GM19467 (cell line): ENCODE data around the gene PDSS2.
"Not testable (repeated sequence)": the region's sequence is repeated elsewhere in the genome, so short reads cannot be mapped to it uniquely, and the experiment has no call there.

ENCODE experiments used
- ATAC-seq: cut with Tn5 transposase; IDR thresholded peaks from one replicate; pipeline ENCODE4 v1.9.1; 2021; ENCODE audit warnings: mild to moderate bottlenecking, moderate library complexity; ENCODE audit not compliant: unreplicated experiment

The PDSS2 gene

DNA sequence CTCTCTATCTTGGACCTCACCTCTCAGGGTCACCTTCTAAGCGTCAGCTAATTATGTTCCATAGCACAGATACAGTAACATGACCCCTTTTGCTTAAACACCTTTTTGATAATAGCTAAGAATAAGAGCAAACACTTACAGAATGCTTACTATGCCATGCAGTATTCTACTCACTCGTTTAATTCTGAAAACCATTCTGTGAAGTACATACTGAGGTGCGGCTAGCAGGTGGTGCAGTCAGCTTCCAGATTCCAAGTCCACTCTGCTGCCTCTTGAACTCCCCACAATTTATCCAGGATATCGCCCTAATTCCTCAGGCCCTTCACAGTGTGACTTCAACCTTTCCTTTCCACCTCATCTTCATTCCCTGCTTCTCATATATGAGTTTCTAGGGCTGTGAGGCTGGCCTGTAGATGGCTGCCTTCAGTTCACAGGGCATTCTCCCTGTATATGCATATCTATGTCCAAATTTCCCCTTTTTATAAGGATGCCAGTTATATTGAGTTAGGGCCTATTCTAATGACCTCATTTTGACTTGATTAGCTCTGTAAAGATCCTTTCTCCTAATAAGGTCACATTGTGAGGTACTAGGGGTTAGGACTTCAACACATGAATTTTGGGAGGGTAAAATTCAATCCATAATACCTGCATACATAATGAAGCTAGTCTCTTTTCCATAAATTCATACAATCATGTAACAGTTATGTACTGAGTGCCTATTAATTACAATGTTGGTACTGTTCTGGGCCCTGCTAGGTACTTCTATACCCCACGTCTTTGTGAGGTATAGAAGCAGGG is 130.1 kb downstream of the PDSS2 start:
- ATAC-seq = no peak

DNA sequence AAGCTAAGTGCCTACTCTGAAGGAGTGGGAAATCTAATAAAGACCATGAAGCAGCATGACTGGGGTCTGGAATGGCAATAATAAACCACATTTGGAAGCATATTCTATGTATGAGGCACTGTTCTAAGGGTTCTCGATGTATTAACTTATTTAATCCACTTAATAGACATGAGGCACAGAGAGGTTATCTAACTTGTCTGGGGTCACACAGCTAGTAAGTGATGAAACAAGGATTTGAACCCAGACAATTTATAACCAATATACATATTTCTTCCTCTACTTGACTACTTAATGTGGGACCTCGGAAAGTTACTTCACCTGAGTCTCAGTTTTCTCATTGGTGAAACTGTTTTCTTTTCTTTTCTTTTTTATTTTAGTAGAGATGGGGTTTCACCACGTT is 131.3 kb downstream of the PDSS2 start:
- ATAC-seq = no peak

DNA sequence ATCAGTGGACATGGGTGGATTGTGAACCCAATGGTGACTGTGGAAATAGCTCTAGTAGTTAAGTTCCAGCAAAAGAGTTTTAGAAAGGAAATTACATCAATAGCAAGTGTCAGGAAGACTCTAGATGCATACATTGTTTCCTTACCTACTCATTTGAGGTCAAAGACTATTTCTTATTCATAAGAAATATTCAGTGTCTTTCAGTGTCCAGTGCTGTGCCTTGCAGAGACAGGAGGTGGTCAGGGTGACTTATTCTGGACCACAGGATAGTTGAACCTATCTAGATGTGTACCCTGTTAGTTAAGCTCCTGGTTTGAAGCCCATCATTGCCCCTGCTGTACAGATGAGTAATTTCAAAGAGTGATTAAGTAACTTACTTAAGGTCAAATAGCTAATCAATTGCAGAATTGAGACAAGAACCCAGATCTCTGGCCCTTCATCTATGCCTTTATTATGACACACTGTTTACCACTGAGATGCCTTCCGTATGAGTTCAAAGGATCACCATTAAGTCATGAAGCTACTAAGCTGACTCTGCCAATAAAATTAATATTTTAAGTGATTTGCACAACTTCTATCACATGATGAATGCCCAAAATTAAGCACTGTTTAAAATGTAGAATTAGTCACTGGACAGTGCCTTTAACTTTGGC is 136.1 kb downstream of the PDSS2 start:
- no peak for ATAC-seq

DNA sequence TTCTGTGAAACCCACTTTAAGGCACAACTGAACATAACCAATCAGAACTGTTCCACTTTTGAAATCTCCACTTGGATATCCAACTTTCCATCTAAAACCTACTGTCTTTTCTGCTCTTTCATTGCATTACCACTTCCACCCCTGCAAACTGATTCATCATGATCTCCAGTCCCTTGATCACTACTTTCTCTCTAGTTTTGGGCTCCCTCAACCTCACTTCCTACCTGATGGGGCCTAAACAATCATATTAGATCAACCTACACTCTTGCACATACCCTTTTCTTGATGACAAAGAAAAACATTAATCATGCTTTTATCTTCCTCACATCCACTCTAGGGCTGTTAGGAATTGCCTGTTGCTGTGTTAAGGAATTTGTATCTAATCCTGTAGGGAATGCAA is 137.6 kb downstream of the PDSS2 start:
- no peak for ATAC-seq

DNA sequence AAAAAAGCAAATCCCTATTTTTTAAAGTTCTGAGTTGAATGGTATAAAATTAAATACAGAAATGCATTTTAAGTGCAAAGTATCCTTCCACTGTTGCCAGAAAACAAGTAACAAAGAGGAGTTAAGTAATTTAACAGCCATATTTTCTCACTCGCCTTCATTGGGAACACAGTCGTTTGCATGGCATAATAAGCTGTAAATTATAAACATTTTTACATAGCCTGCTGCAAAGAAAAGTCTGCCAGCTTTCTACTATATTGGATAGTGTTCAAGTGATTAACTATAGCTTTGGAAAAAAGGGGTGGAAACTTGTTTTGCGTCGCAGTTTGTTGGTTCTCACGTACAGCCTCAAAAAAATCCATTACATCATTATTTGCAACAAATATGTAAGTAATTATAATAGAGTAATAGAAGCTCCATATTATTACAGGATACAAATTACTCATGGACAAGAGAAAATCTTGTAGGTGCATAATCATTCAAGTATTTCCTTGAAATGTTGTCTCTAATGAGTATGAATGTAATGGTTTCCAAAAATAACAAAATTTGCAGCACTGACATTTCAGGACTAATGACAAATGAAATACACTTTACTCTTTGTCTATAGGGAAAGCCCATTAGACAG is 139.3 kb downstream of the PDSS2 start:
- no peak for ATAC-seq

DNA sequence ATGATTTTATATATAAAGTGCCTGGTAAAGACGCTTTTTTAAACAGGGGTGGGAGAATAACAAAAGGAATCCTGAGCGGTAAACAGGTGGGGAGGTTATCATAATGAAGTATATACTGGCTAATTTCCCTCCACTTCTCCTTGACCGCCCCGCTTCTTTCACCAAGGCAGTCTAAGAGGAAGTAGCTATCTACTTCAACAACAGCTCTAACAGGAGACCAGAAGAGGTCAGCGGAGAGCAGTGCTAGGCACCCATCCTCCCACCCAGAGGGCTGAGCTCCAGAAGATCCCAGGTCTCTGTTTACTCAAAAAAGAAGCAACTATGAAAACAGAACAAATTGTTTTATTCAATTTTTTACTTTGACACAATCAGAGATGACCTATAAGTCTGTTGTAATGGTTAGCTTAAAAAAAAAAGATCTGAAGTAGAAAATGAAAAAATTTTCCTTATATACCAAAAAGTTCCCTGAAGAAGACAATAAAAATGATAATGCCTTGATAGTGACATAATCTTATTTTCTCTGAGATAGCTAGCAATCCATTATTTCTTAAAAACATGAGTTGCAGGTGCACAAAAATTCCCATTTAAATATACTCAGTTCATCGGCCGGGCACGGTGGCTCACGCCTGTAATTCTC is 141.1 kb downstream of the PDSS2 start:
- peak; percentile 86 for ATAC-seq

DNA sequence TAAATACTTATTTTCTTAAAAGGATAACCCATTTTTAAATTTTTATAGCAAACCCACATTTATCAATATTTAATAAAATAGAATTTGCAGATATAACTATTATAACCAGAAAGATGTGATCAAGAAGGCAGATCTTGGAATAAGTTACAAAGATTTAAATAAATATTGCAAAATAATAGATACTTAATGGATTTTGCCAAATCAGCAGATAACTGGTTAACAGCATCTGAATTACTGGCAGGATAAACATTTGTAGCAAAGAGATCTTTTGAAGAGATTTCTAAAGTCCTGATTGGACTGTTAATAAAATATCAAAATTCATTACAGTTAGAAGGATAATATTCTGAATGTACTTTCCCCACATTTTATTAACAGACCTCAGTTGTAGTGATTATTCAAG is 144.2 kb downstream of the PDSS2 start:
- ATAC-seq = no peak

DNA sequence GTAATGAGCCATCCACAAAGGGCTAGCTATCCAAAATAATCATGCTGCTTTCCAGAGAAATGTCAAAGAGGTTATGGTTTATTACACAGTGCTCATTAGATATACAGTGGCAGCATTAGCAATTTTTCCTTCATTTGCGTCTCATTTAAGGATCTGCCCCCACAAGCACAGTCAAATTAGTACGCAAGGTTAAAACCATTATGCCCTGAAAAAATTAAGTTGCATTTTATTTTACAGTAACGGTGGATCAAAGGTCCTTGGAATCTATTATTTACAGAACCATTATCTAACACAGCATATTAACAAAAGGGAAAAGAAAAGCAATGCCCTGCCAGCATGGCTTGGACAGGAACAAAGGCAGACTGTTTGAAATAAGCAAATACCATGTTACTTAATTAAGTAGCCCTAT is 144.8 kb downstream of the PDSS2 start:
- no peak for ATAC-seq

DNA sequence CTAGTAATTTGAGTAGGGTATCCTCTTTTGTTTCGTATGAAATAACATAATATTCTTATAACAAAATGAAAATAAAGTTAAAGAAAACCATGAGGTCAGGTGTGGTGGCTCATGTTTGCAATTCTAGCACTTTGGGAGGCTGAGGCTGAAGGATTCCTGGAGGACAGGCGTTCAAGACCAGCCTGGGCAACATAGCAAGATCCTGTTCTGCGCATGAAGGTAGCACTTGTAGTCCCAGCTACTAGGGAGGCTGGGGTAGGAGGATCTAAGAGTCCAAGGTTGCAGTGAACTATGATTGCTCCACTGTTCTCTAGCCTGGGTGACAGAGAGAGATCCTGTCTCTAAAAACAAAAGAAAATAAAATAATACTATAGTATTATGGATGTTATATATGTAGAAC is 145.6 kb downstream of the PDSS2 start:
- ATAC-seq = no peak

DNA sequence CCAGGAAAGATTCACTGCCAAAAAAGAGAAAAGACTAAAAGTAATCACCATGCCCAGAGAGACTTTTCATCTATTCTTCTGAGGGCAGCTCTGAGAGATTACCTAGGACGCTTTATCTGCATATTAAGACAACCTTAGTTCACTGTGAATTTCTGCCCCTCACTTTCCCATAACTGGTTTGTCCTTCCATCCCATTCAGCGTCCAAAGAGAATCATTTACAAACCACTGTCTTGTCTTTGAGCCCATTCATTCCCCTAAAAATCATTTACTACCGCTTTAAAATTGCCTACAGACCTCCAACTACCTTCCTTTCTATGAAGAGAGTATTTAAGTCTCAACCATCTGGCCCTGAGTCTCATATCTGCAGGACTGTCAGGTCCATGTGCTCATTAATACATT is 149.0 kb downstream of the PDSS2 start:
- ATAC-seq = no peak

DNA sequence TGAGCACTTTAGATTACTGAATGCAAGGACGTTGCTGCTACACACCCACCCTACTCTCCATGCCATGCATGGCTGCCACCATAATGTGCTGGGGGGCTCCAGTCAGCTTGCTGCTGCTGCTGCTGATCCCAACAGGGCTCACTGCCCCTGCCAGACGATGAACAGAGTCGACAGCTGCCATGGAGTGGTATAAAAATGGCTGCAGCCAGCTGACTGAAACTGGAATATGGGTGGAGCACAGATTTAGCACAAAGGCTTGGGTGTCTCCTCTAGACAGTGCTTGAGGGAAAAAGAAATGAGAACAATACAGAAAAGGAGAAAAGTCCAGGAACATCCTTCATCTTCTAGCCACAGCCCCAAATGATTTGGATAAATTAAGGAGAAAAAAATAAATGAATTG is 150.7 kb downstream of the PDSS2 start:
- no peak for ATAC-seq

DNA sequence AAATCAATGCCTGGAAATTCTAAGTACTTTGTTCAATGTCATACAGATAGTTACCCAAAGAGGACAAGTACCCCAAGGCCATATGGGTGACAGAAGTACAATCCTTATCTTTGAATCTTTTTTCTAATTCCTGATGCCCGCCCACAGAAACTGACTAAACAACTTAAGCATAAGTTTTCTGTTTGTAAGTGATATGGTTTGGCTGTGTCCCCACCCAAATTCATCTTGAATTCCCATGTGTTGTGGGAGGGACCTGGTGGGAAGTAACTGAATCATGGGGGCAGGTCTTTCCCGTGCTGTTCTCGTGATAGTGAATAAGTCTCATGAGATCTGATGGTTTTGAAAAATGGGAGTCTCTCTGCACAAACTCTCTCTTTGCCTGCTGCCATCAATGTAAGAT is 153.4 kb downstream of the PDSS2 start:
- not testable (repeated sequence) for ATAC-seq

DNA sequence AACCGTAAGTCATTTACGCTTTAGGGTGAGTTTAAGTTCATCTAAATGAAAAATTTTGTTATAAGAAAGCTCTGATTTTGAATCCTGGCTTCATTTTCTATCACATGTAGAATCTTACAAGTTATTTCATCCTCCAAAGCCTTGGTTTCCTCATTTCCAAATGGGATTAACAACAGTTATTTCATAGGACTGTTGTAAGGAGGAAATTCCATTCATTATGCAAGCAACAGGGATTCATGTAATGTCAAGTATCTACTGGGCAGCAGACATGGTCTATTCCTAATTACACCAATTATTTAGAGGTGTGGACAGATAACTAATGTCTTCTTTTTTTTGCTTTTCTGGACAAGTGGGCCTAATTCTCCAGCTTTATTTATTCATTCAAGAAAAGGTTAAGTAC is 154.0 kb downstream of the PDSS2 start:
- ATAC-seq = no peak

DNA sequence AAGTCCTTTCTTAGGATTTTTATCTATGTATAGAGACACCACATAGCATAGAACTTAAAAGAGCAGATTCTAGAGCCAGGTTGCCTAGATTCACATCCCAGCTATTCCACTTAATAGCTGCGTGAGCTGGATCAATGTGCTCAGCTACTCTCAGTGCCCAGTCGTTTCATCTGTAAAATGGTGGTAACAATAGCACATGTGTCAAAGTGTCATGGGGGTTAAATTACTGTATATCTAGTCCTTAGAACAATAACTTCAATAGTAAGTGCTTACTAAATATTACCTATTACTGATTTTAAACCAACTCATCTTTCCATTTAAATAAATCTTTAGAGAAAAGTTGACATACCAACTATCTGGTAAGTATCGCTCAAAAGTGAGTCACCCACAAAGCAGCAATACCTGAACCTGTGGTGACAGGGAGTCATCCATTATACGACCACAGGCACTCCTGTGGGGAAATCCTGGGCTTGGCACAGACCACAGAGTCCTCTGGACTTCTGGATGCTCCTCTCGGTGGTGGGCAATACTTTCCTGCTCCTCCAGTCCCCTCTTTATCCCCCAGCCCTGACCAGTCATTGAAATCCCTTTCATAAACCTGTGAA is 154.8 kb downstream of the PDSS2 start:
- ATAC-seq = no peak

DNA sequence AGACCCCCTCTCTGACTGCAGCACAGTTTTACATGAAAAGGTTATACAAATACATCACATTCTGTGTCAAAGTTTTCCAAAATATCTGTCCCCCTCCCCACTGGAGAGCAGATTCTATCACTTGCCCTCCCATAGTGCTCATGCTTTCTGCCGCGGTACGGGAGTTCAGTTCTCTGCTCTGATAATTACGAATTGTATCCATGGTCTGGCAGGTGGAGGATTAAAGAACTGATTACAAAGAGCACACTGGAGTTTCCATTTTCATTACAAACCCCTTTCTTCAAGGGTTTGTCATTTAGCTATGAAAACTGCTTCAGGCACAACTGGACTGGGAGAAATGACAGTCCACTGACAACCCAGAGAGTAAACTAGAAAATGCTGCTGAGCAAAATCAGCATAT is 166.0 kb downstream of the PDSS2 start:
- ATAC-seq = no peak

DNA sequence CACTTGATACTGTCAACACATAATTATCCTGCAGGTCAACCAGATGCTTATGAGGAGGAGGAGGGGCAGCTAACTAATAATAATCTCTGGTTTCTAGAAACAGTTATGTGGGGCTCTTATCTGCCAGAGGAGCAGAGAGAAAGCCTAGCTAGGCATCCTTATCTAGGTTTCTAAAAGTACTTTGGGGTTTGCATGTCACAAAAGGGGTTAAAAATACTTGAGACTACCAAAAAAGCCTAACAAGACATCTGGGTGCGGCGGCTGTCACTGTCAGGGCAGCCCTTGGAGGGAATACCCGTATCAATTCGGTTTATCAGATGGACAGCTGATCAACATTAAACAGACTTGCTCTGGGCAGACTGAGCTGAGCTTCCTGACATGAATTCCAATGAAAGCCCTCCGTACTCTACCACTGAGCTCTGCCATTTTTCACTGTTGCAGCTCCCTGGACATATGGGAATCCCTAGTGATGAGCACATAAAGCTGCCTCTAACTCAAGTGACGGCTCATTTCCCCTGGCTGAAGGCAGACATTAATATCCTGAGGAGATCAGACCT is 166.6 kb downstream of the PDSS2 start:
- ATAC-seq = no peak

DNA sequence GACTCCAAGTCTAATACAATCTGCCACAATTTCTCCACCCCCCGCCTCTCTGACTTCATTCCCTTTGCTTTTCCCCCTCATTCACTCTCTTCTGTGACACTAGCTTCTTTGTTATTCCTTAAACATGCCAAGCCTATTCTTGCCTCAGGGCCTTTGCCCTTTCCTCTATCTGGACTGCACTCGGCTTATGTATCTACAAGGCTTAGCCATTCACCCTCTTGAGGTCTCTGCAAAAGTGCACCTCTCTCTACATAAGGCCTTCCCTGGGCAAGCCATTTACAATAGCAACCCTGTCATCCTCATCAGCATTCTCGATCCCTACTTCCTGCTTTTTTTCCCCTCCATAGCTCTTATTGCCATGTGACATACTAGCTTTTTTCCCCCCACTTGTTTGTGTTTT is 168.9 kb downstream of the PDSS2 start:
- ATAC-seq = no peak

DNA sequence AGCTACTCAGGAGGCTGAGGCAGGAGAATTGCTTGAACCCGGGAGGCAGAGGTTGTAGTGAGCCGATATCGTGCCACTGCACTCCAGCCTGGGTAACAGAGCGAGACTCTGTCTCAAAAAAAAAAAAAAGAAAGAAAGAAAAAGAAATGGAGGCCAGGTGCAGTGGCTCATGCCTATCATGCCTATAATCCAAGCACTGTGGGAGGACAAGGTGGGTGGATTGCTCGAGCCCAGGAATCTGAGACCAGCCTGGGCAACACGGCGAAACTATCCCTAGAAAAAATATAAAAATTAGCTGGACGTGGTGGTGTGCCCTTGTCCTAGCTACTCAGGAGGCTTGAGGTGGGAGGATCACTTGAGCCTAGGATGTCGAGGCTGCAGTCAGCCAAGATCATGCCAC is 170.1 kb downstream of the PDSS2 start:
- not testable (repeated sequence) for ATAC-seq

DNA sequence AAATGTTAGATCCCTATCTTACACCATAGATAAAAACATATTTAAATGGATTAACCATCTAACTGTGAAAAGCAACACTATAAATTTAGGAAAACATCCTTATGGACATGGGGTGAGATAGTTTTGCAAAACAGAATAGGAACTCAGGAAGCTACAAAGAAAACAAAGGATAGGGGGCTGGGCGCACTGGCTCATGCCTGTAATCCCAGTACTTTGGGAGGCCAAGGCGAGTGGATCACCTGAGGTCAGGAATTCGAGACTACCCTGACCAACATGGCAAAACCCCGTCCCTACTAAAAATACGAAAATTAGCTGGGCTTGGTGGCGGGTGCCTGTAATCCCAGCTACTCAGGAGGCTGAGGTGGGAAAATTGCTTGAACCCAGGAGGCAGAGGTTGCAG is 173.7 kb downstream of the PDSS2 start:
- ATAC-seq = not testable (repeated sequence)

DNA sequence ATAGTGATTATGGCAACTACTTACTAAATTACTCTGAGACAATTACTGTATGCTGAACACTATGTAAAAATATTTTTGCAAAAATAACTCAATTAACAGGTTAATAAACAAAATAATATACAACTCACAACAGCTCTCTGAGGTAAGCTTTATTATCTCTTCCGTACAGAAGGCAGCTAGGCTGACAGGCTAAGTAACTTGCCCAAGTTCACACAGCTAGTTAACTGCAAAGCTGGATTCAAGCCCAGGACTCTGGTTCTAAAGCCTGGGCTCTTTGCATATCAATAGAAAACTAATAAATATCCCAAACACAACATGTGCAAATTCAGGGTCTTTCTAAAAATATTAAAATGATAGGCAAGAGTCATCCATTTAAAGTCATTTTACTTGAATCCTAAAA is 174.6 kb downstream of the PDSS2 start:
- ATAC-seq = no peak

DNA sequence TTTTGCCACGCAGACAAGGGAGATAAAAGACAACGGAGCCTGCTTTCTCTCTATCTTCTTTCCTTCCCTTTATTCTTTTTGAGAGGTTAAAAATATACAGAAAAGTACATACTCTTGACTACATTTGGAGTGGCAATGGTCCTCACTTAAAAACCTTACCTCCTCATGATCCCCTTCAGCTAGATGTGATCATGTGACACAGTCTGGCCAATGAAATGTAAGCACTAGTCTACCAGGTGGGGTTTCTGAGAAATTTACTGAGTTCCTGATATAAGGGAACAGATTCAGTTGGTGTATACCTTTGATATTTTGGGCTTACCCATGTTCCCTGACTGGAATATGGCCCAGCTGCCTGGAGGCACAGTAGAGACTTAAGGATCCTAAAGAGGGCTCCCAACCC is 178.6 kb downstream of the PDSS2 start:
- ATAC-seq = no peak
